Measurements from ENCODE around the gene PCDH9.

The PCDH9 gene

DNA sequence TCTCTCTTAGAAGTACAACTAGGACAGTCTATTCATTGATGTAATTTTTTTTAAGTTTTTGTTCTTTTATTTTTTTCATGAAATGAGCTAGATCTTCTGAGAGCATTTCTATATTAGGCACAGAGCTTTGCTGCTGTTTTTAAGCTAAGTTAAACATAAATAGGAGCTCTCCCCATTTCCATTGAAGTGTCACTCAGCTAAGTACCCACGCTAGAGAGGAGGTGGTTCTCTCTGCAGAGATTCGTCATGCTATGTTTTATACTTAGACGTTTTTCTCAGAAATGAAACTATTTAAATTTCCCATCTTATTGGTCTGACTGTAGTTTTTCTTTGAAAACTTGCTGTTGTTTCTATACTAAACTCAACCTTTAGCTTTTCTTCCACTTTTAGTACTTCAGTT lies 271.5 kb downstream of the PCDH9 start:
- FAIRE-seq: no peak

DNA sequence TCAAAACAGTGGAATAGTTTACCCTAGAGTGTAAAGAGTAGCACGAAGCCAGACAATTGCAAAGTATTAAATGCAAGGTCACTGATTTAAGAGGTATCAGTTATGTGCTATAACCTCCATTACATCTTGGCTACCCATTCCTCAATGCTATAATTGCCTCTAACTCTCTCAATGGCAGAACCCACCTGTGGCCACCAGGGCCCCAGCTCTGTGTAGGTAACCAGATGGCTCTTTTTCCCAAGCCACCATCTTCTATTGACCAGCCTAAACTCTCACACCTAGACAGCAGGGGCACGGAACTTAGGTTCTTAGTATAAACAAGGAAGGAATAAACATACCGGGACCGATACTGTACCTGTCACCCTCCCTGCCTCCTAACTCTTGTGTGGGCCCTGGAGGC lies 277.6 kb downstream of the PCDH9 start:
- FAIRE-seq: no peak

DNA sequence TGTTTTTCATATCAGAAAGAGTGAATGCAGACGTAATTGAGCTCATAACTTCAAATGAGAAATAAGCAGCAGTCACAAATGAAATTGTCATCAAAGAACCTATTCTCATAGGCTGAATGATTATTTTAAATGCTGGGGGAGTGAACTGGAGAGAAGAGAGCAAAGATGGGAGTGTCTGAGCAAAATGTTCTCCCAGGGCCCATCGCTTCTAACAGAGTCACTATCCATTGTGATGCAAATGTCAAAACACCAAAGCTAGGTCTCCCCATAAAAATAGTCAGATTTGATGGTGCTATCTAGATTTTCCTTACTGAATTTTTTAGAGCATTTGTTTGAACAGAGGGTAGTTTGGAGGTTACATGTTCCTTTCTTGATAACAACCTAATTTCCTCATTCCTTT lies 278.7 kb downstream of the PCDH9 start:
- no peak for FAIRE-seq

DNA sequence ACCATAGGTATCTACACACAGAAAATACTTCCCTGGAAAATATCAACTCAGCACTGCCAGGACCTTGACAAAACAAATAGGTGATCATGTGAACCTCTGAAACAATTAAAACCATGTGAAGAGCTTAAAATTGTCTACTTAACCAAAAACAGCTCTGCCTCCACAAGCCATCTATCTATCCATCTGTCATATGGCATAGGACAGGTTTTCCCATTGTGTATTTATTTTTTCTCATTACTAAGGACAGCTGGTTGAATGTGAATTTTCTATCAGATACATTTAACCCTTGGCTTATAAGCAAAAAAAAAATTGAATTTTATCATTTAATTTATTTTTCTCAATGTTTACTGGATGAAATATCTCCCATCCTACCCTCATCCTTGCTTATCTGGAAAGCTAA lies 279.5 kb downstream of the PCDH9 start:
- no peak for FAIRE-seq

DNA sequence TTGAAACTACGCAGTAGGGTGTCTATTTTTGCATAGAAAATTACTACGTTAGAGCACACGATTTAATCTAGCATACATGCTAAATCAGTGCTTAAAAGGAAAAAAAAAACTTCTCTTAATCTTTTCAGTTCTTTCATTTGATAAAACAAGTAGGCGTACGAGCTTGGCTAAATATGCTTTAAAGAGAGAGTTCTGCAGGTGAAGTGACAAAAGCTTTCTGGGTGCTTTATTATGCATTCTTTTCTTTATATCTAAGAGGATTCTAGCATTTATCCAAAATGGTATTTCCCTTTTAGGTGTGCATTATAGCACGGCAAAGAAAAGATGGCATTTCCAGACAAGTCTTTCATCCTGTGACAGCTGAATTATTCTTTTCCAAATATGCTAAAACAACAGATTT lies 281.2 kb downstream of the PCDH9 start:
- FAIRE-seq: no peak

DNA sequence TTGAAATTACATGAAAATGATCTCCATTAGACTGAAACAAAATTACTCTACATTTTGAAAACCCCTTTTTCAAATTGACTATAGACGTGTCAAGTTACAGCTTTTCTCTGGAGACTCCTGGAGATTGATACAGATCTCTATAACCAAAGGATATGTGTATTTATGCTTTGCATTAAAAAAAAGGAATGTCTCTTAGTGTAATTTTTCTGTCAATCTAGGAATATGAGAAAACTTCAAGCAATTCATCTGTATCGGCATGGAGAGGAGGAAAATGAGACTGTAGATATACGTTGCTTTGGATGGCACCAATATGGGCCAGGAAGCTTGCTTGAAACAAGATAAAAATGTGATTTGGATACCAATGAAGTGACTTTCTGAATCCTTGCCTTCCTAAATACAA lies 286.6 kb downstream of the PCDH9 start:
- FAIRE-seq: no peak

DNA sequence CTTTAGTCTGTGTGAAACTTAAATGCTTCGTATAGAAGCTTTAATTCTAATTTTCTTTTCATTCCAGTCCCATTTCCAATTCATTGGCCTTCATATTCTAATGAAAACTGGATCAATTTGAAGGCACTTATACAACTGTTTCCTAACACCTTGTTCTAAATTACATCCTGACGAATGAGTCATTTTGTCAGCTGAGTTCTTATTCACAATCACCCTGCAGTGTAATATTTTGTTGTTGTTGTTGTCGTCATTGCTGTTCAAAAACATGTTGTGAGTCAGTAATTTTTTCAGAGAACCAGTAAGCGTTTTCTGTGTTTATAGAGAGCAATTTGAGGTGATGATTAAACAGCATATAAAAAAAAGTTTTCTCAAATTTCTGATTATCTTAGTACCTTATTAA lies 290.0 kb downstream of the PCDH9 start:
- FAIRE-seq: no peak

DNA sequence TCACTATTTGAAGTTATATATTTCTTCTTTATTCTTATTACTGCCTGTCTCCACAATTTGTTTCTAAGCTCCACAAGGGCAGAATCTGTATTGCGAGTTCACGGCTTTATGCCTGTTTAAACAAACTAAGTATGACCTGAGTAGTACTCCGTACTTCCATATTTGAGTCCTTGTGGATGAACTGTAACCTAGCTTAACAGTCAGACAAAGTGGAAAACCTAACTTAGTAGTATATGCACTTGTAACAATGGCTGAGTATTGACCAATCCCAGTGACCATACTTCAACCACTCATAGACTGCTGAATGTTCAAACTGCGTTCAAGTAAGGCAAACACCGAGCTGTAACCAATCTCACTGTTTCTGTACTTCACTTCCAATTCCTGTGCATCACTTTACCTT lies 292.7 kb downstream of the PCDH9 start:
- FAIRE-seq: no peak

DNA sequence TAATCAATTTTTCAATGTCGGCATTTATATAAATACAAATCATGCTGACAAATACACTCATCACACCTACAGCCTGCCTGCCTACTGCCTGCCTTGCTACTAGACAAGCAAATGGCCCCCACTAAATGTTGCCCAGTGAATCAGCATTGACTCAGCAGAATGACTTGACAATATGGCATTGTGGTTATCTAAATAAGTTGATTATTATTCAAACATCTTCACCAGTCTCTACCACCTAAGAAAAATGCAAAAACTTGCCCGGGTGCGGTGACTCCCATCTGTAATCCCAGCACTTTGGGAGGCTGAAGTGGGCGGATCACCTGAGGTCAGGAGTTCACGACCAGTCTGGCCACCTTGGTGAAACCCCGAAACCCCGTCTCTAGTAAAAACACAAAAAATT lies 296.1 kb downstream of the PCDH9 start:
- no peak for FAIRE-seq

DNA sequence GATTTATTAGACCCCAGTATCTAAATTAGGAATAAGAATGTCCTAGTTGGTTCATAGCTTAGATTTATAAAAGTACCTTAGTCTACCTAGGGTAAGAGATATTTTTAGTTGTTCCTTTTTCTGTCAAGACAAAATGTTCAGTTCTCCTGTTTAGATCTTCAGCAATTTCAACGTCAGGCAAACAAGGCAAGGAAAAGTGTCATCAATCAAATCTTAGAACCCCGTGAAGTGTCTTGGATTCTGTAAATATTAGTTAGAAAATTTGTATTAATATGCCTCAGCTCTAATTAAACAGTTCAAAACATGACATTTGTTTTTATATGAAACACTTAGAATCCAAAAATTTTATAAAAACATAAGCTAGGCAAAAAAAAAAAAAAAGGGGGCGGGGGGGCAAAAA lies 296.6 kb downstream of the PCDH9 start:
- no peak for FAIRE-seq

DNA sequence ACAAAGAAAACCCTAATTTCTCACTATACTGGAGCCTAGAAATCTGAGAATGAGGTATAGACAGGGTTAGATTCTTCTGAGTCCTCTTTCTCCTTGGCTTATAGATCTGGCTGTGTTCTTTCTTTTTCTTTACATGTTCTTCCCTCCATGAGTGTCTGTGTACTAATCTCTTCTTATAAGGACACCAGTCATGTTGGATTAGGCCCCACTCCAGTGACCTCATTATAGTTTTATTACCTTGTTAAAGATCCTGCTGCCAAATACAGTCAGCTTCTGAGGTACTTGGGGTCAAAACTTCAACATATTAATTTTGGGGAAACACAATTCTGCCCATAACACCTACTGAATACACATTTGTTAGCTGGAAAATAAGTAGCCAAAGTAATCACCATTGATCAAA lies 302.6 kb downstream of the PCDH9 start:
- FAIRE-seq: no peak

DNA sequence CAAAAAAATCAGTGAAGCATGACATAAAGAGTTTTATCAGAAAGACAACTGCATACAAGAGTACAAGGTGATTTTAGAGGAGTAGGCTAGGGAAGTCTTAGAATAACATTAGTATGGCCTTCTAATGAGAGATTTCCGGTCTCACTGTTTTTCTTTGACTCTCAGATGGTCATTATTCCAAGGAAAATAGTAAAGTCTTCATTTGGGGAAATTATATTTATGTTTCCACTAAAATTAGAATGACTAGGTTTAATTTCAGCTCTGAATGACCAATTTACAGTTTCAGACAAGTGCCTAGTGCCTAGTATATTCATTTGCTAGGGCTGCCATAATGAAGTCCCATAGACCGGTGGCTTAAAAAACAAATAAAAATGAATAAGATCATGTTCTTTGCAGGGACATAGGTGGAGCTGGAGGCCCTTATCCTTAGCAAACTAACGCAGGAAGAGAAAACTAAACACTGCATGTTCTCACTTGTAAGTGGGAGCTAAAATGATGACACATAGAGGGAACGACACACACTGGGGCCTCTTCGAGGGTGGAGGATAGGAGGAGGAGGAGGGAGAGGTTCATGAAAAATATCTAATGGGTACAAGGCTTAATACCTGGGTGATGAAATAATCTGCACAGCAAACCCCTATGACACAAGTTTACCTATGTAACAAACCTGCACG lies 303.1 kb downstream of the PCDH9 start:
- FAIRE-seq: no peak

DNA sequence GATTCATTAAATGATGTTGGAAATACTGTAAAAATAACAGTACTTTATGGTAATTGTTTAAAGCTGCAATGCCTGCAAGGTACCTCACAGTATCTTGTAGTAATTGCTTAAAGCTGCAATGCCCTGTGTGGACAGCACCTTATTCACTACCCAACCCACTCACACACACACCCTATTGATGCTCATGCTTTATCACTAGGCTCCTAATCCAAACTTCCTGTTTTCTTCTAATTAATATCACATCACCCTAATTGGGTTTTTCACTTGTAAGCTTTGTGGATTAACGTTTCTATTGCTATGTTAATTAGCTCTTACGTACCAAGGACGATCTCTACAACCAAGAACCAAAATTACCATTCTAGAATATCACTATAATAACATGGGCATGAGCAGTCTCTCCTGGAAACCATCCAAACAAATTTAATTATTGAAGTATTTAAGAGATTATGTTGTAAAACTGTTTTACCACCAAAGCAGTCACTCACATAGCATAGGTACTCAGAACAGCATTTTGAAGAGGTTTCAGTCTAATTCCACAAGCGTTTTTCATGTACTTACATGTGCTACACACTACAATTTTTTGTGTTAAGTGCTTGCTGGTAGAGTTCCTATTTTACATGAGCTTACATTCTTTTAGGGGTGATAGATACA lies 303.8 kb downstream of the PCDH9 start:
- no peak for FAIRE-seq

DNA sequence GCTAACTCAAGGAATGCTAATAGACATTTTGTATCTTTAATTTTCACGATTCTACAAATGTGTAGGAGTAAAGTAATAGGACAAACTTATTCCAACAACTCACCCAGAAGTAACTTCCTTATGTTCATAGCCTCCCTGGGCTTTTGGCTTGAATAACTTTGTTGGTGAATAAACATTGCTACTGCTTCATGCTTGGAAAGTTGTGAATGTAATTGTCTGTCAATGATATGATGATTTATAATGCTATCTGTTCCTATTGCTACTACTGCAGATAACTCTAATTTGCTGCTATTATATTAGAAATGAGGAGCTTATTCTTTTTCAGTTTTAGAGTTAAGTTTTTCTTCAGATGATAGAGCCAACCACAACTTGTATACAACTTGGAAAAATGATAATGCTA lies 307.7 kb downstream of the PCDH9 start:
- FAIRE-seq: no peak

DNA sequence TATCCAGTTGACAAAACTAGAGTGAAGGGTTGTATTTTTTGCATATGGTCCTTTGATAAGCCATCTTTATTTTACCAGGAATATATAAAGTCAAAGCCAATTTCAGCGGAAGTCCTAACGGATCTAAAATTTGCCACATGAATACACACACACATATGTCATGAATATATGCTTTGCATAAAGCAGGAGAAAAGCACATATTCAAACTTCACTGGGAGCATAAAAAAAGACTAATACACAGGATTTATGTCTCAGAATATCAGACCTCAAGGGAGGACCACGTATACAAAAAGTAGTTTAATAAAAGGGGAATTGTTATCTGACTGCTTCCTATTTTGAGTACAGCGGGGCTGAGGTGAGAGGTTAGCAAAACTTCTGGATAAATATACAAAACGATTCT lies 308.7 kb downstream of the PCDH9 start:
- FAIRE-seq: no peak

DNA sequence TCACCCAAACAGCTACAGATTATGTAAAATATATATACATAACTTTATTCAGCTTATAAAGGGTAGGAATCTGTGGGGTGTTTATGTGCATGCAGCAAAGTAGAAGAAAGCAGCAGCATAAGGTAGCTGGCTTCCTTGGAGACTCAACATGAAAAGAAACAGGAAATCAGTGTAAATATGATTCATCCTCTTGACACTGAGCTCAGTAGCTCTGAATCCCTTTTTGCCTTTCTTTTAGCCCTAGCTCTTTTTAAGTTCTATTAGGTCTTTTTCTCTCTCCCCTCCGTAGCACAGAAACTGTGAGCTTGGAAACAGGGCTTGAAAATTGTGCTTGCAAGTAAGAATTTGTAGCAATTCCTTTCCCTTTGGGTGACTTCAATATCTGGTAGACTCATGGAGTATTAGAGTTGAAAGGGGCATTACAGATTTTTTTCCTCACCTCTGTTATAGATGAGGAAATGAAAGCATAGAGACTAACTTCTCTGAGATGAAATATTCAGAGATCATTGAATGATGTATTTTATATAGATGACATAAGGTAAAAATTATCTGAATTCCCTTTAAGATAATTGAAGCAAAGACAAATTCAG lies 314.4 kb downstream of the PCDH9 start:
- no peak for FAIRE-seq

DNA sequence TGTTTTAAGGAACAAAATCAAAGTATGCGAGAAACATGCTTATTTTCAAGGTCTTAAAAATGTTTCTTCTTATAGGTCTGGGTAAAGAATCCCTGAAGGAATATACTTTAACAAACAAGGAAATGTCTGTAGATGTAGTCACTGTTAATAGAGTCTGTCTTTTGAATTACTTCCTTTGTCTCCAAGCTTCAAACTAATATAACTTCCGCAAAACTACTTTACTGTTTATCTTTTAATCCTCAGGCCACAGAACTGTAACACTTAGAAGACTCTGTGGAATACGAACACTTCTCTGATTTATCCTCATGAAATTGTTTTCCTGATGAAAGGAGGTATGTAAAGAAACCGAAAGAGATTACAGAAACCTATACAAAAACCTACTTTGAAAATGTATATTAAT lies 316.0 kb downstream of the PCDH9 start:
- FAIRE-seq: no peak

DNA sequence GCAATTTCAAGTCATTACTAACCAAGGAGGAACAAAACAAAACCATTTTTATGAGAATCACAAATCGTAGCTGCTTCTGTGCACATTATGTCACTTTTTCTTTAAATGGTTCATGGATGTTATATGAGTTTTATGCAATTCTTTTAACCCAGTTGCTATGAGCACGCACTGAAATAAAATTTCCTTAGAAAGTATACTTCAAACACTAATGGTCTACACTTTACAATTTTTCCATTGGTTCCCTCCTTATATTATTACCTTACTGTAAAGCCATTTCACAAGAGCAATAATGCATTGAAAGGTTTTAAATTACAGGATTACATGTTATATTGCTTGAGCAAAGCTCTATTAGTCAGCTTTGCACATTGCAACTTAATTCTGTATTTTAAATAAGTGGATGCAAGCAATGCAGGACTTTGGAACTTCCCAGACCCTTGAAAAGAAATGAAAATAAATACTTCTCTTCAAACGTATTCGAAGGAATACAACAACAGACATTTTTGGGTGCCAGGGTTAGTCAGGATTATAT lies 318.7 kb downstream of the PCDH9 start:
- FAIRE-seq: no peak

DNA sequence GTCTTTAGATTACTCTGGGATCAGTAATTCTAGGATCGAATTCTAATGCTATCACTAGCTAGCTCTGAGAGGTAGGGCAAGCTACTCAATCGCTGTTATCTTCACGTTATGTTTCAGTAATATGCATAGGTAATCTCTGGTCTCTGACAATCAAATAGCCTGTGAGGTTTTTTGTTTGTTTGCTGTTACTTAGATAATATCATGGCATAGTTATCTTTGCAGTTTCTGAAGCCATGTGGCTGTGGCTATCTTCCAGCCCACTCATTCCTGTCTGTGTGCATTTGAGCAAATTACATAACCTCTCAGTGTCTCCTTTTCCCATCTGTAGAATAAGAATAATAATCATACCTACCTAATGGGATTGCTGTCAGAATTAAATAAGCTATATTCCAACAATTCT lies 330.2 kb downstream of the PCDH9 start:
- FAIRE-seq: no peak

DNA sequence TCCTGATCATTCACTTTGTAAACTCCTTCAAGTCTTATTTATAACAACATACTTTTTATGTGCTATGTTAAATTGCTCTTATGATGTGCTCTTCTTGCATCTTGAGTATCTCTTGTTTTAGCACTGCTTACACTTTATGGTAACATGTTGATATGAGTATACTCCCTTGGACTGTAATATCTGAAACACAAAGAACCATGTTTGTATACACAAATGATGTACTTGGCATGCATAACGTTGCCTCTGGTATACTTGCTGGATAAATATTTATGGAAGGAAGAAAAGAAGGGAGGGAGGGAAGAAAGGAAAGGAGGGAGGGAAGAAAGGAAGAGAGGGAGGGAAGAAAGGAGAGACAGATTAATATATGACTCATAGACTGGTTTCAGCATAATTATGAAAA lies 333.2 kb downstream of the PCDH9 start:
- no peak for FAIRE-seq

DNA sequence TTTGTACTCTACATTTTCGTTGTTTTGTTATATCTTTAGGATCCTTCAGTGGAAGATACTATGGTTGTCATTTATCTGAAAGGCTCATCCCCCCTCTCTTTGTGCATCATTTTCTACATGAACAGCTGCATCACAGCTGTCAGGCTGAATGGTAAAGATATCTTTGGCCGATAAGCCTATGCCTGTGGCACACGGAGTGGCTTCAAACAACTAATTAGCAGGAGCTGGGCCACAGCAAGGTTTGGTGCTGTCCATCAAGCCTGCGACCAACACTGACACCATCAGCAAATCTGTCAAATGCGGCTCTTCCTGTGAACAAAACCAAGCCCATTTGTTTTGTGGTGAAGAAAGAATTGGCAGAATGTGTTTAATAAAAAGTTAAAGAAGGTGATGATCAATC lies 334.4 kb downstream of the PCDH9 start:
- no peak for FAIRE-seq

DNA sequence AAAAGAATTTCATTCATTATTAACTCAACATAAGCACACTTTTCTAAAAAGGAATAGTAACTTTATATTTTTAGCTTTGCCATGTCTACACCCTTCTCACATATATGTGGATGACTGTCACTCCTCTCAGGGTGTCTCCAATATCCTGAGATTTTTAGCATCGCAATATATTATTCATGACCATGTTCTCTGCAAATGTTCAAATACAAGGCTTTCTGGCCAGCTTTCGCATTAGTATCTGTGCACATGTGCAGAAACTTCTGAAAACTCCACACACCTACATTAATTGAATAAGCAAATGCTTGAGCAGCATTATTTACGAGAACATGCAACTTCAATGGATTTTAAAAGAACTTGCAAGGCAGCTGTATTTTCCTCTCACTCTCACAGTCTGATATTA lies 334.8 kb downstream of the PCDH9 start:
- no peak for FAIRE-seq

DNA sequence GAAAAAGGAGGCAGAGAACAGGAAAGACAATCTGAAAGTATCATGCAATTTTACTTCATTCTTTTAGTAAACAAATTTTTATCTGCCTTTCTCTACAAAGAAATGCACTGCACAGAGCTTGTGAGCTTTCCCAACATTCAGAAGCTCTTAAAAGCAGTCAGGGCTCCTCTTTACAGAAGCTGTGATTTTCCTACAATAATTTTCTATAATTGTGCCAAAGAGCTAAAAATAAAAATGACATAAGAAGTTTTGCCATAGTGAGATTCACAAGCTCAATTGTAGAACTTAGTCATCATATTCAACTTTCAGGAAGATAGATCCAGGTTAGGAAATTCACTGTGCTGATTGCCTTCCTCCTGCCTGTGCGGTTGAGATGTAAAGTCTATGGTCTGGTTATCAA lies 341.4 kb downstream of the PCDH9 start:
- FAIRE-seq: no peak

DNA sequence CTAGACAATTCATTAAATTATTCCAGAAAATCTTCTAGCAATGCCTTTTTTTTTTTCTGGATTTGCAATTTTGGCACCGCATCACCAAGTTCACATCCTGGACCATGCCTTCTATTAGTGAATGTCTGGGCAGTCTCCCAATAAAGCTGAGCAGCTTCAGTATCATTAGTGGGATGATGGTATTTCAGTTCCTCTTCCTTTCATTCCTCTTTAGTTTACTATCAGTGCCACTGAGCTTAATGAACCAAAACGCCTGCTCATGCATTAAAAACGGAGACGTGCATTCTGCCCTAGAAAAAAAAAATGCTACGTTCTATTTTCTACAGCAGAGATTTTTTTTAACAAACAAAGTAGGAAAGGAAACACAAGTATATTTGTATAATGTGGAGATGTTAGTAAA lies 343.0 kb downstream of the PCDH9 start:
- no peak for FAIRE-seq

DNA sequence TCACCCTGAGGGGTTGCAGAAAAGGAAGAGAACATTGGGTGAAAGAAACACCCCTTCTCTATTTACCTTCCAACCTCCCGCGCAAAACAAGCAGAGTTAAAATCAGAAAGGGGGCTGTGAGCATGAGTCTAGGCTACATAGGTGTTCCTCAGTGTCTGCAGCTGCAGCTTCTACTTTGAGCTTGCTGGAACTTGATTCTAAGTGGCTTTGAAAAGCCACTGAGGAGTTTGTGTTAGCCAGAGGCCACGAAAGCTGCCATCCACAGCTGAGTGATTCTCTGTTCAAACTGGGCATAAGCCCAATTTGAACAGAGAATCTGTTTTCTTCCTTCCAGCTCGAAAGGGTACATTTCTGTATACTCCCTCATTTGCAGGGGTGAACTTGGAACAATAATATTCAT lies 343.9 kb downstream of the PCDH9 start:
- no peak for FAIRE-seq
